GM10847 (cell line): ENCODE results near the gene SGPL1.

Experiments
- POLR2A ChIP-seq: IDR thresholded peaks from 2 replicates; pipeline ENCODE4 v1.6.1; 2011; ENCODE audit not compliant: insufficient read length; ENCODE audit errors: extremely low read depth

Gene SGPL1

DNA sequence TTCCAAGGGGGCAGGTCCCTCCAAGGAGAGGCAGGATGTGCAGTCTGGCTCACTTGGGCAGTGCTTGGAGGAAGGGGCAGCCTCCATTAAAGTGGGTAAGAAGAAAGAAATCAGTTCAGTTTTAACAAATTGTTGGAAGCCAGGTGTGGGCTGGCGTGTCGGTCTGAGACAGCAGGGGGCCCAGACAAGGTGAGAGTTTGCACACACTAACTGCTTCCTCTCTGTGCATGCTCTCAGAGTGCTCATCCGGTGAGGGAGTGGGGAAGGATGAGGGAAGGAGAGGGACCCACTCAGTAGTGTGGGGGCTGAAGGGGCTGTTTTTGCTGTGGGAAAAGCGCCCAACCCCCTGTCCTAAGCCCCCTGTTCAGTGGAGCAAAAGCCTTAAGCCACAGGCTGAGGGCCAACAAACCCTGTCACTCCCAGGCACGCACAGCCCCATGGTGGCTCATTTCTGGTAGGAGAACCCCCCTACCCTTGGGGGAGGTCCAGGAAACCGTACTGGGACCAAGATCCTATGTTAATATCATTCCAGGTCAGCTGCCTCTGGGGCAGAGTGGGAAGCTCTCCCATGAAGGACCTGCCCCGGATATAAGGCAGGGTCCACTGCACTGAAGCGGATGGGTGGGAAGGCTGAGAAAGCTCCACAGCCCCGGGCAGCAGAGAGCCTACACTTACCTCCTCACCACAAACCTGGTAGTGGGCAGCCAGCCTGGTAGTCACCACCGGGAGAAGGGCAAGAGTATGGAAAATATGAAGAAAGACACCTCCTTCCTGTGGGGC lies 77.7 kb downstream of the SGPL1 start:
- TF ChIP-seq POLR2A: no peak

DNA sequence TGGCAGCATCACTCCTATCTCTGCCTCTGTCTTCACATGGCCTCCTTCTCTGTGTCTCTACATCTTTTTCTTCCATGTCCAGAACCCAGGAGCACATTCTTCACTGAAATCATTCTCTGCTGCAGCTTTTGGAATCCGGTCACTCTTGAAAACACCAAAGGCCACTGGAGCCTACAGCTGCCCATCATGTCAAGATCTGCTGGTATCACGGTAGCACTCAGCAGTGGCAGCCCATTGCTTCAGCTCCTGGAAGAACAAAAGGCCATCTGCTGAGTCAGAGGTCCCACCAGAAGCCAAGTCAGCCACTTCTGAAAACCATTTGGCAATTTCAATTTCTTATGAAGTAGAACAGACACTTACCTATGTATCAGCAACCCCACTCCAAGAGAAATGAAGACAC lies 78.7 kb downstream of the SGPL1 start:
- TF ChIP-seq POLR2A: no peak

DNA sequence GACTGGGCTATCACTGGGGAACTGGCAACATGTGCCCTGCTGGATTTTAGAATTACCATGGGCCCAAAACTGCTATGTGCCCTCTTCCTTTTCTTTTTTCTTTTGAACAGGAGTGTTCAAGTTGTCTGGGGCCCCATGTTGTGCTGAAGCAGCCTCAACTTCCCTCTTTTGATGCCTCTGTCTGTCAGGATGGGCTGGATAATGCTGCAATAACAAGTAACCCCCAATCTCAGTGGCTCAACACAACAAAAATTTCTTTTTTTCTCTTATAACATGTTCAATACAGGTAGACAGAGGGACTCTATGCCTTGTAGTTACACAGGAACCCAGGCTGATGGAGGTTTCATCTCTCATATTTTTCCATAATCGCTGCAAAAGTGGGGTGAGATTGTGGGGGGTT lies 80.8 kb downstream of the SGPL1 start:
- no peak for TF ChIP-seq POLR2A

DNA sequence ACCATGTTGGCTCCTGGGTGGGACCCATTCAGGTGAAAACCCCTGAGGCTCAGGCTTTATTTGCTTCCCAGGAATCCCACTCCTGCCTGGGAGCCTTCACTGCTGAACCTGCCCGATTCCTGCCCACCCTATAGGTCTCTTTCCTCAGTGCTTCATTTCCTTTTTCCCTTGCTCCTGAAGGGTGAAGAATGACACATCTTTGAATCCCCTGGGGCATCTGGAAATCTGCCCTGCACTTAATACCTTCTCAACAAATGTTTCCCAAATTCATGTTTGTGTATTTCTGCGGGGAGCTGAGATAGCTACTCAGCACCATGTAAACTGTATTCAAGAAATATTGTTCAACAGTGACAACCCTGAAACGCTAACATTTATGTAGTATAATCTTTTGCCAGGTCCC lies 82.9 kb downstream of the SGPL1 start:
- TF ChIP-seq POLR2A: no peak

DNA sequence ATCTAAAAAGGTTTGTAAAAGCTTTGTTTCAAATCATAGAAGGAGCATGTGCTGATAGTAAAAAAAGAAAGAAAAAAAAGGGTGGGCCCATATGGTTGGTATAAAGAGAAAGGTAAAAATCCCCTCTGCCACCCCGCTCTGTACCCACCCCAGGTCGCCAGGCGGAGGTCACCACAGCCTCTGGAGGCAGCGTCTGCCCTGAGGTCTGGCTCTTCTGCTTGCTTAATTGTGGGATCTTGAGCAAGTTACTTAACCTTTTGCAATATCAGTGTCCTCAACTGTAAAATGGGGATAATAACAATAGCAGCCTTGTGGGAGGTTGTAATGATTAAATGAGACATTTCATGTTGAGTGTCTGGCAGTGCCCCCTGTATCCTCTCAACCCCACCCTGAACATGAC lies 83.3 kb downstream of the SGPL1 start:
- TF ChIP-seq POLR2A: no peak

DNA sequence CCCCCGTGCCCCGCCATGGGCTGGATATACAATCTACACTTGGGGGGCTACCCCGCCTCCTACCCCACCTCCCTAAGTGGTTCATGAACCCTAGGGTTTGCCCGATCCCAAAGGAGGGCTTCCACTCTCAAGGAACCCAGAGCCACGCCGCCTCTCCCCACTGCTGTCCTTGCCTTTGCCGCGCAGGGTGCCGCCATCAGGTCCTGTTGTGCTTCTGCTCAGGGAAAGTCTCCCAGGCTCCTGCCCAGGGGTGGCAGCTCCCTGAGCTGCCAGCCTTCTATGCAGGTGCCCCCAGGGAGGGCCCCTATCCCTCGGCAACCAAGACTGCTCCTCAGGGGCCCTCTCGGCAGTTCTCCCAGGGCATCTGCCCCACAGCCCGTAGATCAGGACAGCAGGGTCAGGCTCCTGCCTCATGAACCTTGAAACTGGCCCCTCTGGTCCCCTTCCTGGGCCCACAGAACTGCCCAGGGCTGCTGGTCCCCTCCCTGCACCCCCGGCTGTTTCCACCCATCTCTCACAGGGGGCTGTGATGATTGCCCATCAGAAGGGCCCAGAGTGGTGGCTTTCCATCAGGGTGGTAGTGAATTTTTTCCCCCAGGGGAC lies 85.6 kb downstream of the SGPL1 start:
- TF ChIP-seq POLR2A: no peak

DNA sequence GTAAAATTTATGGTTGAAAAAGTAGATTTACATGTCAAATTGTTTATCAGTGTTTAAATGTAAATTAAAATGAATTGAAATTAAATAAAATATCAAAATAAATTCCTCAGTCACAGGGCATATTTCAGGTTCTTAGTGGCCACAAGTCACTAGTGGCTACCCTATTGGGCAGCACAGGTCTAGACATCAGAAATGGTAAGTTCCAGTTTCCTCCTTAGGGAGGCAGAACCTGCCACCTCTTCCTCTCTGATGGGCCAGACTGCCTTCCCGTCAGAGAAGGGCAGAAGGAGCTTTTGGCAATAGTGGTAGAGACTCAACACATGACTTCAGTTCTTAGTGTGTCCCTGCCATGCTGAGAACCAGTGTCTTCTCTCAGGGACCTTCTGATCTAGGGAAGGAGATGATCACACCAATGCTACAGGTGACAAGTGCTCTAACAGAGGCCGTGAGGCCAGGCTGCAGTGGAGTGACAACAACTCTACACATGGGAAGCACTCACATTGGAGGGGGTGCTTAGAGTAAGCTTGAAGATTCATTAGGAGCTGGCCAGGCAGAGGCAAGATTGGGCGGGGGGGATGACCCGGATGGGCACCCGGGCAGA lies 87.0 kb downstream of the SGPL1 start:
- no peak for TF ChIP-seq POLR2A

DNA sequence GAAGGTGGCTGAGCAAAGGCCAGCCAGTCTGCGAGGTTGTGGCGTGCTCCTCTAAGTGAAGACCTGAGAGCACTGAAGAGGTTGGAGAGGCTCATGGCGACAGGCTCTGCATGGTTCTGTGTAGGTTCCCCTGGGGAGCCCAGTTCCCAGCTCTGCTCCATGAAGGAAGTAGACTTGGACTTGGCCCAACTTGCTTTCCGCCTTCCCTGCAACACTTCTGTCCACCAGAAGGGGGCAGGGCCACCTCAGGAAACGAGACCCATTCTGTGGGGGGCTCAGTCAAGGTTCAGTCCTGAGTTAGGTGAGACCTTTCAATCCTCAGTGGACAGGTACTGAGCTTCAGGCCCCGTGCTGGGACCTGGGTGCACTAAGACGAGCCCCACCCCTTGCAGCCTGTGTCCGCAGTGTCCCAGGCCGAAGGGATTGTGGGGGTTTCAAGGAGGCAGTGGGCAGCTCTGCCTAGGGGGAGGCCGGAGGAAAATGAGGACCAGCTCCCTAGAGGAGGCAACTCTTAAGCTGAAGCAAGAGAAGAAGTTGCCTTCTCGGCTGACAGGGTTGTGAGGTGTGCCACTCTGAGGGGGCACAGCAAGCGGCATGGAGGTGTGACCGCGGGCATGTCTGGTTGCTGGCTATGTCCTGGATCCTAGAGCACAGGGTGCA lies 87.6 kb downstream of the SGPL1 start:
- no peak for TF ChIP-seq POLR2A

DNA sequence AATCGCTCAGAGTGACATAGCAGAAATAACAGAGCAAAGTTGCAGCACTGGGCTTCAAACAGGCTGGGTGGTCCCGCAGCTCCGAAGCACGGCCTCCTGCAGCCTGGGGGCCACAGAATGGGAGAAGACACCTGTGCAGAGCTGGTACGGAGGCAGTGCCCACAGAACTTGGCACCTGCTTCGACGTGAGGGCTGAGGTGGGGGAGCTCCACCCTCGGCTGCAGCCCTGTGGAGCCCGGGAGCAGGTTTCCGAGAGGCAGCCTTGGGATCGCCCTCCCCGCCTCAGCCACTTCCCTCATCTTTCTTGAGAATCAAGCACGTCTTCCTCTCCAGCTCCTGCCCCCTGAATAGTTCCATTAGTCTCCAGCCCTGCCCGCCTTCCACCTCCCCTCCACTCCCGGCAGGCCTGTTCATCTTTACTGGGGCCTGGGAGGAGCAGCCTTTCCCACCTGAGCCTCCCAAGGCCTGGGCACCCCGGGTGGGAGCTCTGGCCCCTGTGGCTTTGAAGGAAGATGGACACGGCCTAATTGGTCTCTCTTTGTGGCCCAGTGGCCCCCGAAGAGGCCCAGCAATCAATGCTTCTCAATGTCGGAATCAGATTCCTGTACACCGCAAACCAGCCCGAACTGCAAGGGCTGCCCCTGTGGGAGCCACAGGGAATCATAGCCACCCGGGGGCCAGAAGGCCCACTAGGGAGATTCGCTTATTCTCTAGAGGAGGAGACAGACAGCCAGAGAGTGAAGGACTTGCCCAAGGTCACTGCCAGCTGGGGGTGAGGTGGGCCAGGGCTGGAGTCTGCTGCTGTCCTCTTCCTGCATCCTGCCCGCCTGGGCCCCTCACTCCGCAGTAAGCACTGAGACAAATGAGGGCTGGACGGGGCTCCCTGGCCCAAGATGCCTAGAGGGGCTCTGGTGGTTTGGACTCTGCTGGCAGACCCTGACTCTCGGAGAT lies 89.6 kb downstream of the SGPL1 start:
- TF ChIP-seq POLR2A: no peak

DNA sequence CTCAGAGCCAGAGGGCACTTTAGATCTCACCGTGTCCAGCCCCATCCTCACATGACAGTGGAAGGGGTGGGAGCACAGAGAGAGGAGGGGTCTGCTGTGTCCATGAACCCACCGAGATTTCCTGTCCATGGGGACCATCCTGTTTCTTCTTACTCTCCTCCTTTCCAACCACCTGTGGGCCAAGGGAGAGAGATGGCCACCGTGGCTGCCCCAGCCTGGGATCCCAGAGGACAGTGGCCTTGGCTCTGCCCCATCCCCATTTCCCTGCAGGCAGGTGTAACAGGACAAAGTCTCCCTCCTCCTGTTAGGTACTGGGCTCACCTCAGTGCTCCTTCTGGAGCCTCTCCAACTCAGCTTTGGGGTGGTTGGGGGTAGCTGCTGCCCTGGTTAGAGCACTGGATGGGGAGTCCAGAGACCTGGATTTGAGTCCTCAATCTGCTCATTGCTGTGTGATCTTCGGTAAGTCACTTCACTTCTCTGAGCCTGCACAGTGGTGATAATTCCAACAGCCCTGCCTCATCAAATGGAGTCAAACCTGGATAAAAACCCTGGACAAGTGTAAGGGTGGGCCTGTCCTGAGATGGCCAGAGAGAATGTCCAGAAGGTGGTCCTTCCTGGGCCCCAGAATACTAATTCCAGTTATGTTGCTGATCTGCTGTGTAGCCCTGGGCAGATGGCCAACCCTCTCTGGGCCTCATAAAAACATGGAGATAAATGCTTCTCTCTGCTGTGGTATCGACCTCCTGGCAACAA lies 90.5 kb downstream of the SGPL1 start:
- TF ChIP-seq POLR2A: no peak

DNA sequence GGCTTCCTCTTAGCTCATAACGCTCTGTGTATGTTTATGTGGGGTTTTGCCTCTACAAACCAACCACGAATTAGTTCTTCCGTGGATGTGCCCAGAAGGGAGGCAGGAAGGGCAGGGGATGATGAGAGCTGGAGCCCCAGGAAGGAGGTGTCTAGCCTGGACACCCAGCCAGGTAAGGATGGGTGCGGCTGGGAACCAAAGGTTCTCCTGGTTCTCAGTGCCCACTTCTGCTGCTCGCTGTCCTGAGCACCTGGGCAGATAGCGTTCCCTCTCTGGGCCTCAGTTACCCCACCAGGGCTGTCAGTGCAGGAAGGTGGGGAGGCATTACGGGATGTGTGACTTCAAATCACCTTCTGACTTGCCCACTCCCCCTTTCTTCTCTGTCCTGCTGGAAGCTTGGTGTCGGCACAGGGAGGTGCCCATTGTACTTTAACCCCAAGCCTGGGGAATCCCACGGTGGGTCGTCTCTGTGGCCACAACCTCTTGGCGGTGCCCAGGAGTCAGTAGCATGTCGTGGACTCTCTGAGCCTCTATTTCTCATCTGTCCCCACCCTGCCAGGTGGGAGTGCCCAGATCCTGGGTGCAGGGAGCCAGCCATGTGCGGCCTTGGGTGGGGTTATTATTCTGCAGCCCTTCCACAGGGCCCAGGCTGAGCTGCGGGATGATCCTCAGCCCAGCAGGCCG lies 91.3 kb downstream of the SGPL1 start:
- no peak for TF ChIP-seq POLR2A

DNA sequence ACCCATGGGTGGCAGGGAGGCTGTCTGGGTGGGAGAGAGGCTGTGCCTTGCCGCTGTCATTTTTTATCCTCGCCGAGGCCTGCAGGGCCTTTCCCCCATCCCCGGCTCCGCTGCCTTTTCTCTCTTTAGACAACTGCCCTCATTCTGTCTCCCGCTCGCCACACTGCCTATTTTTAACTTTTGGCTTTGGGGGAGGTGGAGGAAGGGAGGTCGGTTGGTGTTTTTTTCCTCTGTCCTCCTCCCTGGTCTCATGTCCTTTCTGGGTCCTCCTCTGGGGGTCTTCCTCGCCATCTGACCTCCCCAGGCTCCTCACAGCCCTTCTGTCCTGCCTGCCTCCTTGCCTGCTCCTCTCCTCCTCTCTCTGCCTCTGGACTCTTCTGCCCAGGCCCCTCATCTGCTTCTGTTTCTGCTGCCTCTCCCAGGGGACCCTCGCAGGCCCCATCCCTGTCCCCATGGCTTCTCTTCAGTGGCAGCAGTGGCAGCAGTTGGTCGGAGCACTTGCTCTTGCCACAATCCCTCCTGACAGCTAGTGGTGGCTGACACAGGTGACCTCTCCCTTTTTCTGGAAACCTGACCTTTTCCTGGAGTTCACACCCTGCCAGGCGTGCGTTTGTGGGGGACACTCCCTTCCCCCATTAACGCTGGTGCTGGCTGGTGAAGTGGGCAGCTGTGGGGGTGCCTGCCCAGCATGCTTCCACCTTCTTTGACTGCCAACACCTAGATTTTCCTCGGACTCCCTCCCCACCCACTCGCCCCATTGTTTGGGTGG lies 92.1 kb downstream of the SGPL1 start:
- TF ChIP-seq POLR2A: no peak
